GM18502 (cell line): ENCODE data around the gene DDX54.

Source experiments
- ATAC-seq: cut with Tn5 transposase; IDR thresholded peaks from one replicate; pipeline ENCODE4 v1.9.1; 2021; ENCODE audit warnings: mild to moderate bottlenecking; ENCODE audit not compliant: unreplicated experiment, poor library complexity

The DDX54 gene, protein sequence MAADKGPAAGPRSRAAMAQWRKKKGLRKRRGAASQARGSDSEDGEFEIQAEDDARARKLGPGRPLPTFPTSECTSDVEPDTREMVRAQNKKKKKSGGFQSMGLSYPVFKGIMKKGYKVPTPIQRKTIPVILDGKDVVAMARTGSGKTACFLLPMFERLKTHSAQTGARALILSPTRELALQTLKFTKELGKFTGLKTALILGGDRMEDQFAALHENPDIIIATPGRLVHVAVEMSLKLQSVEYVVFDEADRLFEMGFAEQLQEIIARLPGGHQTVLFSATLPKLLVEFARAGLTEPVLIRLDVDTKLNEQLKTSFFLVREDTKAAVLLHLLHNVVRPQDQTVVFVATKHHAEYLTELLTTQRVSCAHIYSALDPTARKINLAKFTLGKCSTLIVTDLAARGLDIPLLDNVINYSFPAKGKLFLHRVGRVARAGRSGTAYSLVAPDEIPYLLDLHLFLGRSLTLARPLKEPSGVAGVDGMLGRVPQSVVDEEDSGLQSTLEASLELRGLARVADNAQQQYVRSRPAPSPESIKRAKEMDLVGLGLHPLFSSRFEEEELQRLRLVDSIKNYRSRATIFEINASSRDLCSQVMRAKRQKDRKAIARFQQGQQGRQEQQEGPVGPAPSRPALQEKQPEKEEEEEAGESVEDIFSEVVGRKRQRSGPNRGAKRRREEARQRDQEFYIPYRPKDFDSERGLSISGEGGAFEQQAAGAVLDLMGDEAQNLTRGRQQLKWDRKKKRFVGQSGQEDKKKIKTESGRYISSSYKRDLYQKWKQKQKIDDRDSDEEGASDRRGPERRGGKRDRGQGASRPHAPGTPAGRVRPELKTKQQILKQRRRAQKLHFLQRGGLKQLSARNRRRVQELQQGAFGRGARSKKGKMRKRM

DNA sequence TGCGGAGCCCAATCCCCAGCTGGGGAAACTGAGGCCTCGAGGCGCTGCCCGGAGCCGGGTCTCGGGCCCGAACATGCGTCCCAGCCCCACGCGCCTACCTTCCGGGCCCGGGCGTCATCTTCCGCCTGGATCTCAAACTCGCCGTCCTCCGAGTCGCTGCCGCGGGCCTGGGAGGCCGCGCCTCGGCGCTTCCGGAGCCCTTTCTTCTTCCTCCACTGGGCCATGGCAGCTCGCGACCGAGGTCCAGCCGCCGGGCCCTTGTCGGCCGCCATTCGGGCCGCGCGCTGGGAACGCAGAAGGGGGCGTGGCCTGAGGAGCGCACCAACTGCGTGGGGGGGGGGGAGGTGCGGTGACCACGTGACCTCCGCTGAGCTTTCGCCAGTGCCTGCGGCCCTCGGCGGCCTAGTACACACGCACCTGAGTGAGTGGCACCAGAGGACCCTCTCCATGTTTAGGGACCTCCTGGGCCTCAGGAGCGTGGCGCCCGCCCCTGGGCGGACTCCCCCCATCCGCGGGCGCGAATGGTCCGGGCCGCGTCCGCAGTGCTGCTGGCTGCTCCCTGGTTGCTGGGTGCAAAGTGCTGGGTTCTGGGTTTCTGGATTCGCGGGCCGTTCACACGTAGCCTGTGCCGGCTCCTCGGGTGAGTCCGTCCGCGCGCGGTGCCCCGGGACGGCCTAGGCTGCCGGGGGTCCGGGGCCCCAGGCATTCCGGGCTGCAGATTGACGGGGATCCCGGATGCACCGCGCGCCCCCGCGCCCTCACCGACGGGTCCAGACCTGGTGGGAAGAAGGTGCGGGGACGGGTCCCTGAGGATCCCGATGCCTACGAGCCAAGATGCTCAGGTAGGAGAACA, at the start of gene DDX54, which contains the start of gene RITA1:
Gene DDX54, minus strand, starts transcription at position 299 of the 853 bp plus-strand sequence. Its CDS starts 27 bp downstream, at position 272.
Gene RITA1, plus strand, starts transcription at position 542 of the 853 bp plus-strand sequence. CDS start 1,026 bp downstream, outside the sequence.
- ATAC-seq, result peak; percentile 47

DNA sequence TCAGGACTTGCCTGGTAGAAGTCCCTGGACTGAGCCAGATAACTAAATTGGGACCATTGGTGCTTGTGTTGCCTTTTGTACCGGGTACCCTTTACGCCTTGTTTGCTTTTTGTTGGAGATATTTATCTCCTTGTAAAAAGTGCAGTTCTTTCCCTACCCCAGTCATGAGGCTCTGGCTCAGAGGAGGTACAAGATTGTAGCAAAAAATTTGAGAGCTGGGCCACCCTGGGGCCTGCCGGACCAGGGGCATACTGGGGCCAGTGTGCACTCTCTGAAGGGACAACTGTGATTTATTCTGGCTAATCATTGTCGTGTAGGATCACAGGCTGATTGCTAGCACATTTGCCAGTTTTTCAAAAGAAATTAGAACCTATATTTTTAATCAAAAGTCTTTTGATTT, 49.2 kb upstream of the DDX54 start:
- ATAC-seq, result no peak

DNA sequence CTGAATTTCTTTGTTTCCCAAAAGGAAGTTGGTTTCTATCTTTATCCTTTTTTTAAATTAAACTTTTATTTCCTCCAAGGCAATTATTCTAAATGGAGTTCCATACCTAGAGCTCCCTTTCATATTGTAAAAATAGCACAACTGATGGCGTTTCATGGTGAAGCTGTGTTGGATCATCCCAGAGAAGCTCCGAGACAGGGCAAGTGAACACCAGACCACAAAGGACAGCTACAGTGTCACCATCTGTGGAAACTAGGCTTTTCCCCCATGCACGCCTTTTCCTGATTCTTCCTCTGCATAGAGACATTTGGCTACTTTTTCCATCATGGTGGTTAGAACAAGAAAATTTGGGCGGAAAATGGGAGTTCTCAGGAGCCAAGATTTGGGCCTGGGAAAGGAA, 48.7 kb upstream of the DDX54 start:
- ATAC-seq, result no peak

DNA sequence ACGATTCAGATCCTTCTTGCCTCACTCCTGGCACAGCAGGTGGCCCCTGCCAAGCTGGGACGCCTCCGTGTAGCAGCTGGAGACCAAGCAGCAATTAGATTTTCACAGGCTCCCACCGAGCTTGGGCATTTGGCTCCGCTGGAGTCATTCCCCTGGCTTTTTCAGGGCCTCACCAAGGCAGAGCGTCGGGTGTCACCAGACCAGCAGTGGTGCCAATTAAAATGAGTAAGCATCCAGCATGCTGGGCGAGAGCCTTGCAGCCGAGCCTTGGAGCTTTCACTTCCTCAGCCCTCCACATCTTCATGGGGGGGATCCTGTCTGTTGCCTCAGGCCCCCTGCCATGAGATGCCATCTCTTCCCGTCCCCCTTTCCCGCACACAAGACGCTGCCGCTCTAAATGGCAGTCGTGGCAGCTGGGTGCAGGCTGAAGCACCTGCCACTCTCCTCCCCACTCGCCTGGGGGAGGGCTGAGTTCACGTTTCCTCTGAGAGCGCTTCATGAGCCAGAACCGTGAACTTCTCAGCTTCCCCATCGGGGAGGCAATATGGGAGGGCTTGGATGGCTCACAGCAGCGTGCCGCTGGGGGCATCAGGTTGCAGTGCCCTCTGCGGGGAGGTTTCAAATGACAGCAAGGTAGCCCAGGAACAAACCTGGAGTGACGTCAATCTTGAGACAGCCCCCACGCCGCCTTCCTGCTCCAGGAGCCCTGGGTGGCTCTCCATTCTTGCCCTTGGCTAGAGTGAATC, 47.7 kb upstream of the DDX54 start:
- ATAC-seq, result peak; percentile 72

DNA sequence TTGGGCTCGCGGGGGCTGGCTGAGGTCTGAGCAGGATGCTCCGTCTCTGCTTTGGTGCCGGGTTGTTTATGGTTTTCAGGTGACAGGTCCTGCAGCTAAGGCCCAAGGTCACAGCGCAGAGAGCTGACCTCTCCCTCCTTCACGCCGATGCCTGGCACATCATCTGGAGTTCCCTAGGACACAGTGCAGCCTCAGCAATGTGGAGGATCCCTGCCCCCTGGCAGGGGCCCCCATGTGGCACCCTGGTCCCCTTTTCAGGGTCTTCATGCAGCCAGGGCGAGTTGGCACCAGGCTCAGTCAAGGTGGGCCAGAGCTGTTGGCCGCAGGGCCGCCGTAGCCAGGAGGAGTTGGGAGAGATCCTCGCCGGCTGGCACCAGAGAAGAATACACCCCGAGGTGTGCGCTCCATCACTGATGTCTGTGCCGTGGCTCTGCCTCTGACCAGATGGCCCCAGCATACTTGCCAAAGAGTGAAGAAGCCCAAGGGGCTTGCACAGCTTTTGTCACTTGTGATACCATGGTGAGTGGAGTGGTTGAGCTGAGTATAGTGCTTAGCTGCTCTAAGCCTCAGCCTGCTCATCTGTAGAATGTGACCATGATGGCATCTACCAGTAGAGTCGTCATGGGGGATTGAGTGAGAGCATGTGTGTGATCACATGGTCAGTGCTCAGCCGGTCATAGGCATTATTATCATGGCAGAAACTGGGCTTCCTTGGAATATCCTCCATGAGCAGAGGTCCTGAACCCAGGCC, 47.0 kb upstream of the DDX54 start:
- no peak for ATAC-seq

DNA sequence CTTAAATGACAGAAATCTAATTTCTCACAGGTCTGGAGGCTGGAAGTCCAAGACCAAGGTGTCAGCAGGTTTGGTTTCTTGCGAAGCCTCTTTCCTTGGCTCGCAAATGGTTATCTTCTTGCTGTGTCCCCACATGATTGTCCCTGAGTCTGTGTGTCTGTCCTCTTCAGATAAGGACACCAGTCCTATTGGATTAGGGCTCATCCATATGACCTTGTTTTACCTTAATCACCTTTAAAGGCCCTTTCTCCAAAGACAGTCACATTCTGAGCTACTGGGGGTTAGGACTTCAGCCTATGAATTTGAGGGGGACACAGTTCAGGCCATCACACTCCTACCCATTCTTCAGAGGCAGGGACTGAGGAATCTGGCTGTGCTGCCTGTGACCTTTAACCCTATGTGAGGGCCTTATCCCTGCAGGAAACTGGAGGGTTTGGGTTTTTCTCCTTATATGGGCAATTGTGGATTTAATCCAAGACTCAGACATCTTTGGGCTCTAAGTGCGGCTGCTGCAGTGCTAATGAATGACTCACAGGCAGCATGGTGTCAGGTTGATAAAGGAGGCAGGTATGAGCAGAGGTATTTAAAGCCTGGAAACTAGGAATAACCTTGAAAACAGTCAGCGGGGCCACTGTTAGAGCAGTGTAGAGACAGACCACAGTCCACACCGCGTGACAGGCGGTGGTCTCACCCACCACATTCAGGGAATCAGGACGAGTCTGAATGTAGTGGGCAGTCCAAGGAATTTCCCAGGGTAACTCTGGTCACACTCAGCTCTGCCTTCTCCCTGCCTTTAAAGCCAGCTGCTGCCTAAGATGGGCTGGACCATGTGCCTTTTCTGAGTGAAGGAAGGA, 46.2 kb upstream of the DDX54 start:
- ATAC-seq, result no peak

DNA sequence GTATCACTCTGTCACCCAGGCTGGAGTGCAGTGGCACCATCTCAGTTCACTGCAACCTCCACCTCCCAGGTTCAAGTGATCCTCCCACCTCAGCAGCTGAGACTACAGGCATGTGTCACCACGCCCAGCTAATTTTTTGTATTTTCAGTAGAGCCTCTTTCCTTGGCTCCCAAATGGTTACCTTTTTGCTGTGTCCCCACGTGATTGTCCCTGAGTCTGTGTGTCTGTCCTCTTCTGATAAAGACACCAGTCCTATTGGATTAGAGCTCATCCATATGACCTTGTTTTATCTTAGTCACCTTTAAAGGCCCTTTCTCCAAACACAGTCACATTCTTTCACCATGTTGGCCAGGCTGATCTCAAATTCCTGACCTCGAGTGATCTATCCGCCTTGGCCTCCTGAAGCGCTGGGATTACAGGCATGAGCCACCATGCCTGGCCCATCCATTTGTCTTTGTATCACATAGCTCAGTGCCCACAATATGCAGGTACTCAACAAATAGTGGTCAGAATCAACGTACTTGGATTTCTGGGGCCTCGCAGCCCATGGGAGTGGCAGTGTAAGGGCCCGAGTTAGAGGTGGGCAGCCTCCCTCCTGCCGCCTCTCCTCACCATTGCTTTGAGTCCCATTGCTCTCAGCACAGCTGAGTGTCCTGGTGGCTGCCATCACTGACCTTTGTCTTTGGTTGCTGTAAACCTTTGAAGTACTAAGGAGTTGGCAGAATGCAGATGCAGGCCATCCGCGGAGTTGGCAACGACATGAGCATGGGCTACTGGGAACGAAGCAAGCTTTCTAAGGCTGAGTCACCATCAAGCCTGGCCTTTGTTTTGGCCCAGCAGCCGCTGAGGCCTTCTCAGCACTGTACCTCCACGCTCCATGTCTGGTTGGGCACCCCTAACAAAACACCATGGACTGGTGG, 45.3 kb upstream of the DDX54 start:
- peak; percentile 5 for ATAC-seq

DNA sequence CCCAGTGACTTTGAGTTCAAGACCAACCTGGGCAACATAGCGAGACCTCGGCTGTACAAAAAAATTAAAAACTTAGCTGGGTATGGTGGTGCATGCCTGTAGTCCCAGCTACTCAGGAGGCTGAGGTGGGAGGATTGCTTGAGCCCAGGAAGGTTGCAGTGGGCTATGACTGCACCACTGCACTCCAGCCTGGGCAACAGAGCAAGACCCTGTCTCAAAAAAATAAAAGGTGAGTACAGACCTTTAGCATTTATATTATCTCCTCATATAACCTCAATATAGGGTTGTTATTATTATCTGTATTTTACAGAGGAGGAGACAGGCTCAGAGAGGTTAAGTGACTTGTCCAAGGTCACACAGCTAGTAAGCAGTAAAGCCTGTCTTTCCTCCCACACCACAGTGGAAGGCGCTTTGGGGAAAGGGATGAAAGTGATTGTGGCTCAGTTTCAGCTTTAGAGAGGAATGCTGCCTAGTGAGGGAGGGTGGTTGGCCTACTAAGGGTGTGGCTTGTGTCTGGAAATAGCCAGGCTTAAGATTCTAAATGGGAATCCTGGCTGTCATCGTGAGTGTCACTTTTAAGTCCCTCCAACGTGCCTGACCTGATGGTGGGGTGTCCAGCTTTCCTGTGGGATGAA, 43.2 kb upstream of the DDX54 start:
- no peak for ATAC-seq

DNA sequence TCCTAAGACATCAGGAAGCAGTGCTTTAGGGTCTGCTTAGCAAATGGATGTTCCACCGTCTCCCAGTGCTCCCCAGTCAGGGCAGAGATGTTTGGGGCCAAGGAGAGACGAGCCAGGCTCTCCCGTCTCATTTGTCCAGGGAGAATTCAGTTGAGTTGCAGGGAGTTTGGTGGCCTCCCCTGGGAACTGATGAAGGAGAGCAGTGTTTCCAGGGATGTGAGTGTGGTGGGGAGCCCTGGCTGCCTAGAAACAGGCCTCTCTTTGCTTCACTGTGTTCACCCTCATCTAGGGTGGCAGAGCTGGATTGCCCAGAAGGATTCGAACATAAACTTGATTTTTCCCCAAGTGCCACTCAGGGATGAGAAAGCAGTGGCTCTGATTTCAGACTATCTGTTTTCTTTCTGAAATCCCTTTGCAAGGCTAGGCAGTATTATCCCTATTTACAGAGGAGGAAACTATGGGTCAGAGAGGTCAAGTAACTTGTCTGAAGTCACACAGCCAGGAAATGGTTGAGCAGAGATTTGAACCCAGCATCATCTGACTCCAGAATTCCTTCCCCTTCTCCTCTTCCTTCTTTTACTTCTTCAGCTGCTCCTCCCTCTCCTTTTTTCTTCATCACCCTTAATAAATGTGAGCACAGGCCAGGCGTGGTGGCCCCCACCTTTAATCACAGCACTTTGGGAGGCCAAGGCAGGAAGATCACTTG, 42.6 kb upstream of the DDX54 start:
- no peak for ATAC-seq

DNA sequence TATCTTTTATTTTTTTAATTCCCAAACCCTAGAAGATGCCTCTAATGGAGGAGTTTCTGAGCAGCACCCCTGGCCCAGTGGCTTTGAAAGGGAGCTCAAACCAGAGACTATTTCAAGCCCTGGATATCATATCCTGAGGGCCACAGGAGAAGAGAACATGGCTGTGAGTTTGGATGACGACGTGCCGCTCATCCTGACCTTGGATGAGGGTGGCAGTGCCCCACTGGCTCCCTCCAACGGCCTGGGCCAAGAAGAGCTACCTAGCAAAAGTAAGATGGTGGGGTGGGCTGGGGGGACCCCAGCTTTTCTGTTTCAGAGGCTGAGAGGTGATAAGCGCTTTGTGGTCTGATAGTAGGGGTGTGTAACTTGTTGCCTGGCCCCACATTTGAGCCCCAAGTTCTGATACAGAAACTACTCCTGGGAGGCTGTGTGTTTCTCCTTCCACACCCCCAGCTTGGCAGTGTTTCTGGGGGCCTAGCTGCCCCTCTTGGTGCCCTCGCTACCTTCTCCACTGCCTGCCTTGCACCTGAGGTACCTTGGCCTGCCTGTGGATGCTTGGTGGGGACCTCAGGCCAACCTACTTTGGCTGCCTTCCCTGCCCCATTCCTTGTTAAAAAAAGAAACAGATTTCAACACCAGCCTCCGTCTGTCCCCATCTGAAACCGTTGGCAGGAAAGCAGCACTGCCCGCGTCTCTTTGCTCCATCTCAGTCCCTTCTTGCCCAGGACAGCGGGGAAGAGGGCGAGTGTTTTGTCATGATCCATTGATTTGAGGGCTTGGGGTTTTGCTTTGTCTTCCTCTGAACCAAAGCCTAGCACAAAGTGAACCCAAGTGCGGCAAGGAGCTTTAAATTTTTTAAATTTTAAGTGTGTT, 41.7 kb upstream of the DDX54 start:
- no peak for ATAC-seq

DNA sequence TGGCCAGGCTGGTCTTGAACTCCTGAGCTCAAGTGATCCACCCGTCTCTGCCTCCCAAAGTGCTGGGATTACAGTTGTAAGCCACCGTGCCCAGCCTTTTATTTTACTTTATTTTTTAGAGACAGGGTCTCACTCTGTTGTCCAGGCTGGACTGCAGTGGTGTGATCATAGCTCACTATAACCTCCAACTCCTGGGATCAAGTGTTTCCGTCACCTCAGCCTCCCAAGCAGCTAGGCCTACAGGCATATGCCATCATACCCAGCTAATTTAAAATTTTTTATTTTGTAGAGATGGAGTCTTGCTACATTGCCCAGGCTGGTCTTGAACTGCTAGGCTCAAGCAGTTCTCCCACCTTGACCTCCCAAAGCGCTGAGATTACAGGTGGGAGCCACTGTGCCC, 39.7 kb upstream of the DDX54 start:
- no peak for ATAC-seq

DNA sequence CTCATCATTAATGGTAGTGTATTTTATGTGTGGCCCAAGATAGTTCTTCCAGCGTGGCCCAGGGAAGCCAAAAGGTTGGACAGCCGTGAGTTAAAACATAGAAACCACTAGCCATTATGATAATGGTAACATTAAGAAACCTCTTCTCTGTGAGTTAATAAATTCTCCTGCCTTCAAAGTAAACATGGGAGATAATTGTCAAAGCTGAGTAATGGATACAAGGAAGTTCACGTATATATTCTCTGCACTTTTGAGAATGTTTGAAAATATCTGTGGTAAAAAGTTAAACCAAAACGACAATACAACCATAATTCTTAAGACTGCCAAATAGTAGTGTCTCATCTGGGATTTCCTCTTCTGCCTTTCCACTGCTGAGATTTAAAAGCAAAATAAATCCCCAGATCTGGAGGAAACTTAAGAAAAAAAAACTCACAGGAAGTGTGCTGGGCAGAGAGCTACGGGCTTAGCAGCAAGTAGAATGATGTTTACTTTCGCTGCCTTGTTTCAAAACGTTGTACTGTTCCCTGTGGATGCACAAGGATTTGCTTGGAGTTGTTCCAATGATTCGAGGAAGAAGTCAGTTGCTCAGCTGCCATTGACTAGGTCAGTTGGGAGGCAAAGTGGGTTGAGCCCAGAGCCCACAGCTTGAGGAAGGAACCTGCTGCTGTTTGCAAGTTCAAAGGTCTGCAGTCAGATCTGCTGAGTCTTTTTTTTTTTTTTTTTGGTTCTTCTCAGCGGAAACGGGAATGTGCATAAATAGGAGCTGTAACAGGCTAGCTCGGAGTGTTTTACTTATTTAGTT, 37.7 kb upstream of the DDX54 start:
- ATAC-seq, result no peak

DNA sequence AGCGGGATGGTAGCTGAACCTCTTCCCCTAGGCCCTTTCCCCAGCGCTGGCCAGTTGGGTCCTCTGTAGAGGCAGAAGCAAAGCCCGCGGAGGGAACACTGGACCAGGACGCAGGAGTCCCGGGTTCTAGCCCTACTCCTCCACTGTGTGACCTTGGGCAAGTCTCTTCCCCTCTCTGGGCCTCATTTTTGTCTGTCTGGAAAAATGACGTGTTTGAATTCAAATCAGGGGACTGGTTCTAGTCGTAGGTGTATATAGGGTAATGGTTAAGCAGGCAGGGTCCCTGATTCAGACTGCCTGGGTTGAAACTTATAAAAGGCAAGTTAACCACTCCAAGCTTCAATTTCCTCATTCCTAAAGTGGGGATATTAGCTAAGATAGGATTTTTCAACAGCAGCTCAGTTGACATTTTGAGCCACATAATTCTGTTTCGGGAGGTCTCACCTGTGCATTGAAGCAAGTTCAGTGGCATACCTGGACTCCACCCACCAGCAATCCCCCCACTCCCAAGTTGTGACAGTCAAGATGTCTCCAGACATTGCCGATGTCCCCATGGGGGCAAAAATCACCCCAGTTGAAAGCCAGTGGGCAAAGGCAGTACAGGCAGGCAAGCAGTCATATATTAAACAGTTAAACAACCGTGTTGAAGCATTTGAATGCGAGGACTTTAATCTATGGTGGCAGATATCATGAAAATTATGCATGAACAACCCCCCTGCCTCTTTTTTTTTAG, 36.9 kb upstream of the DDX54 start:
- no peak for ATAC-seq
